ENCODE results near the gene IL25. TPM values are rescaled to one million over a fixed set of nuclear protein-coding genes. Genes with fewer than 3 reads are reported as not detected.

IL25 gene
- total and polyA plus RNA-seq, 2 of the 4 experiments (the other 2 are of a cell fraction) = not detected

GRCh38 chr14:23351681-23352505 is 20.7 kb upstream of the IL25 start:
- peak overlapping the region; percentile 54; the same call in 1 of the 2 replicates for H2AK5ac ChIP-seq (ENCODE audit: low read depth, low read length)
- no peak overlapping the region for H3K56ac ChIP-seq (ENCODE audit: extremely low read depth, insufficient read depth, low read length)
- peak overlapping the region; percentile 86 for H2AK9ac ChIP-seq (replicated peaks; ENCODE audit: low read depth, low read length, poor library complexity)
- H3K9me3 ChIP-seq (ENCODE audit: control insufficient read depth, insufficient read depth, low read length) = no peaks in the 10 kb centered on the region
- H3K36me3 ChIP-seq (ENCODE audit: control insufficient read depth, insufficient read depth, low read length) = peaks cover 20% of the 10 kb centered on the region
- no peak overlapping the region for H3K18ac ChIP-seq (ENCODE audit: low read depth, low read length)
- in situ Hi-C loops (cut with MboI; ENCODE audit: low sequenced_read_pairs) (no loop called here), intact Hi-C loops (cut with micrococcal nuclease) (loop anchor here (1.0 kb wide), 2 partner anchors 14 to 24 kb away; no protein-coding TSS in a partner anchor), dilution Hi-C loops (cut with HindIII; ENCODE audit: low sequenced_read_pairs, unreplicated experiment) (no loop called here)
- peak overlapping the region; percentile 68 for H3K9ac ChIP-seq (ENCODE audit: low read depth, low read length)
- H3K4ac ChIP-seq (ENCODE audit: low read depth, low read length) = peak overlapping the region; percentile 46
- TF ChIP-seq CTCF (conservative IDR thresholded peaks at IDR 0.05; ENCODE audit: low read depth, low read length) (peak; percentile 13; the same call in 1 of the 2 replicates), BHLHE40 (IDR thresholded peaks at IDR 0.05; ENCODE audit: low read depth, low read length) (no peak)
- H3K23ac ChIP-seq (ENCODE audit: low read depth, low read length) = no peak overlapping the region; the same call in 1 of the 2 replicates
- peak overlapping the region in 1 of 2 experiments; percentile 66; a peak in 1 of 4 replicates for H4K8ac ChIP-seq (ENCODE audit: low read depth in 2 of 2, low read length in 2 of 2)
- H4K91ac ChIP-seq (ENCODE audit: insufficient read depth, low read depth, low read length) = no peak overlapping the region
- DNase-seq (no peak), ATAC-seq (ENCODE audit: low read depth) (peak; percentile 48)
- peak overlapping the region; percentile 63 for H3K27ac ChIP-seq (ENCODE audit: insufficient read depth, low read length)
- no peak overlapping the region for H2BK15ac ChIP-seq (ENCODE audit: low read depth, low read length)
- no peak overlapping the region for H2BK120ac ChIP-seq (ENCODE audit: low read depth, low read length)
- no peak overlapping the region for H2BK20ac ChIP-seq (ENCODE audit: low read depth, low read length)
- ChIA-PET CTCF (interaction anchor here (0.7 to 1.2 kb wide), 4 partner anchors 9 to 43 kb away, joined by 3 to 8 read pairs (median 4); no protein-coding TSS in a partner anchor), POLR2A (ENCODE audit: unreplicated experiment) (no interaction called here)
- BruUV-seq (replicated peaks) = no TSS peak
- peak overlapping the region; percentile 29 for H2BK5ac ChIP-seq (ENCODE audit: low read depth, low read length, poor library complexity, severe bottlenecking)
- no peaks in the 10 kb centered on the region; the same call in 1 of the 2 replicates for H4K20me1 ChIP-seq (ENCODE audit: insufficient read depth, low read length)
- H4K5ac ChIP-seq (ENCODE audit: low read depth, low read length) = no peak overlapping the region
- H3K79me1 ChIP-seq (ENCODE audit: low read depth in 1 of 2, low read length in 2 of 2) = peaks cover 0 to 7% of the 10 kb centered on the region in 2 experiments; a peak in 3 of 4 replicates
- no peaks in the 10 kb centered on the region for H3K27me3 ChIP-seq (ENCODE audit: control insufficient read depth, insufficient read depth, low read length)
- peak overlapping the region; percentile 76 for H3K4me3 ChIP-seq (ENCODE audit: insufficient read depth, low read depth, low read length)
- H3K9me1 ChIP-seq (ENCODE audit: insufficient read depth, low read length) = peaks cover 6% of the 10 kb centered on the region; the same call in 1 of the 2 replicates
- 1% methylated on average over 29 of the region's 61 CpGs; no CpG with 5 or more reads in 1 of the 2 experiments for WGBS, 2 experiments (ENCODE audit: extremely low coverage in 2 of 2, insufficient read length in 1 of 2)
- peaks cover 3% of the 10 kb centered on the region; the same call in 1 of the 2 replicates for H3K4me1 ChIP-seq (ENCODE audit: control insufficient read depth, insufficient read depth, low read length)
- H3K14ac ChIP-seq (replicated peaks; ENCODE audit: low read depth, low read length) = no peak overlapping the region; the same call in 1 of the 2 replicates
- H2AFZ ChIP-seq (replicated peaks; ENCODE audit: low read length, poor library complexity) = peak overlapping the region; percentile 96
- H3K4me2 ChIP-seq (ENCODE audit: low read depth, low read length) = peak overlapping the region; percentile 75
